ENCODE data around the gene GDPD4.

Gene GDPD4

DNA sequence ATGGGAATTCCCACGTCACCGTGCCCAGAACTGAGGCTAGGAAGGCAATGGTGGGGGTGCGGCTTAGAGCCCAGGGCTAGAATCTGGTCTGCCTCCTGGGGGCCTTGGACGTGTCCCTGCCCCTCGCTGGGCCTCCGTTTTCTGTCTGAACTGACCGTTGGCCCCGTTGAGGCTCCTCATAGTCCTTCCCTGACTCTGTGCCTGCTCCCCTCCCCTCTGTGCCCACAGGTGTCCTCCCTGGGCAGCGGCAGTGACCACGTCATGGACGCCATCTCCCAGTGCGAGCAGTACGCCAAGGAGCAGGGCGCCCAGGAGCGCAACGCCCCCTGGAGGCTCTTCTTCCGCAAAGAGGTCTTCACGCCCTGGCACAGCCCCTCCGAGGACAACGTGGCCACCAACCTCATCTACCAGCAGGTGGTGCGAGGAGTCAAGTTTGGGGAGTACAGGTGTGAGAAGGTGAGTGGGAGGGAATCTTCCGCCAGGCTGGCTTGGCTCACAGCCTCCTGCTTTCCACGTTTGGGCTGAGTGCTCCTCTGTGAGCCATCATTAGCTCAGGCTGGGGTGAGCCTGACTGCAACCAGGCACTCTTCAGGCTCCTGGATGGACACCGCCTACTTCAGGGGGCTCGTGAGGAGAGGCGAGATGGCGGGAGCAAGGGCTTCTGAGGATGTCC, 109.5 kb downstream of the GDPD4 start:
- DNase-seq (ENCODE audit: low read depth) = peak; percentile 11

DNA sequence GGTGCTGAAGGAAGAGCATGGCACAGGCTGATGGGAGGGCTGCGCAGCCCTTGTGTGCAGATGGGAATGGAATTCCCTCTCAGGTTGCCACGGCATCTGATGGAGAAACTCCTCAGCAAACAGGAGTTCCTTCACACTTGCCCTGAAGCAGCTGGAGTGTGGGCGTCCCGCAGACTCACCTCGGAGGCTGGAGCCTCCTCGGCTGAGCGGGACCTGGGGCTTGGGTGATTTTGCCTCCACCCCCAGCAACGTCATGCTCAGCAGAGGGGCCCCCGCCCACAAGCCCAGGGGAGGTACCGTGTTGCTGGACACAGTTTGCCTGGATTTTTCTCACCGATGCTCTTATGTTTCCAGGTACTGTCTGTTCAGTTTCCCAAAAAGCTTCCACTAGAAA, 110.1 kb downstream of the GDPD4 start:
- no peak for DNase-seq (ENCODE audit: low read depth)

DNA sequence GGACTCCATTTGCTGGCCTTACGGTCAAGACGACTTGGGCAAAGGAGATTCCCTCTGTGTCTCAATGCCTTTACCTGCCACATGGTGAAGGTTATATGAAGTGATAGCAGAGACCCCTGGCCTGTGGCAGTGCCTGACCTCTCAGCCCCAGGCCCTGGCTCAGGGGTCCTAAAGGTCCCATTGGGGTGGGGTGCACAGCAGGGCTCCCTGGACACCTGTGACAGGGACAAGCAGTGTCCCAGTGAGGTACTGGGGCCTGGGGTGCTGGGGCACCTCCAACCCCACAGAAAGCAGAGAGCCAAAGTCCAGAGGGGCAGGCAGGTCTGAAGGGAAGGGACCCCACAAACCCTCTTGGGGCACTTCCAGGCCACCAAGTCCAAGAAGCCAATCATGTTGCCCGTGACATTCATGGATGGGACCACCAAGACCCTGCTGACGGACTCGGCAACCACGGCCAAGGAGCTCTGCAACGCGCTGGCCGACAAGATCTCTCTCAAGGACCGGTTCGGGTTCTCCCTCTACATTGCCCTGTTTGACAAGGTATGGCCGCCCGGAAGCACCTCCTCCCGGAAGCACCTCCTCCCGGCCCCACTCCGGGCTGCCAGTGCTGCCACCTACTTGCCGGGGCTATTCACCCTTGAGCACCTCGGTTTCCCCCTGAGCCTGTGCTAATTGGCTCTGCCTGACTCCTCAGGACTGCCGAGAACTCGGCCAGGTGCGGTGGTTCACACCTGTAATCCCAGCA, 111.0 kb downstream of the GDPD4 start:
- DNase-seq (ENCODE audit: low read depth) = no peak

DNA sequence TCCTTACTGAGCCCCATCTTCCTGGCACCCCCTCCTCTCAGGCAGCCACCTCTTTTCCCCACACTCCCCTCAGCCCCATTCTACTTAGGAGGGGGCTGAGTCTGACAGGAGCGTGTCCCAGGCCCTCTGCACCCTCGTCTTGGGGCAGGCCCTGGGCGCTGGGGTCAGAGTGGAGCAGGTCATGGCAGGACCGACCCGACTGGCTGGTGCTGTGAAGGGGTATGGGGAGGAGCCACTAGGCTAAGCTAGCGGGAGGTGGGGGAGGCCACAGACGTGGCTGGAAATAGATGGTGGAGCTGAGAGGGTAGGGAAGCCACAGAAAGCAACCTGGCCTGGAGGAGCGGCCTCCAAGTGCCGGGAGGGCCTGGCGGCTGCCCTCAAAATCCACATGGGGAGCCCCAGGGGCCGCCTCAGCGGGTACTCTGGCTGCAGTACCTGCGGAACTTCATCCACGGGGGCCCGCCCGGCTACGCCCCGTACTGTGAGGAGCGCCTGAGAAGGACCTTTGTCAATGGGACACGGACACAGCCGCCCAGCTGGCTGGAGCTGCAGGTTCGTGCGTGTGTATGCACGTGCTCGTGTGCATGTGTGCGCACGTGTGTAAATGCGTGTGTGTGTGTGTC, 111.8 kb downstream of the GDPD4 start:
- DNase-seq (ENCODE audit: low read depth) = no peak

DNA sequence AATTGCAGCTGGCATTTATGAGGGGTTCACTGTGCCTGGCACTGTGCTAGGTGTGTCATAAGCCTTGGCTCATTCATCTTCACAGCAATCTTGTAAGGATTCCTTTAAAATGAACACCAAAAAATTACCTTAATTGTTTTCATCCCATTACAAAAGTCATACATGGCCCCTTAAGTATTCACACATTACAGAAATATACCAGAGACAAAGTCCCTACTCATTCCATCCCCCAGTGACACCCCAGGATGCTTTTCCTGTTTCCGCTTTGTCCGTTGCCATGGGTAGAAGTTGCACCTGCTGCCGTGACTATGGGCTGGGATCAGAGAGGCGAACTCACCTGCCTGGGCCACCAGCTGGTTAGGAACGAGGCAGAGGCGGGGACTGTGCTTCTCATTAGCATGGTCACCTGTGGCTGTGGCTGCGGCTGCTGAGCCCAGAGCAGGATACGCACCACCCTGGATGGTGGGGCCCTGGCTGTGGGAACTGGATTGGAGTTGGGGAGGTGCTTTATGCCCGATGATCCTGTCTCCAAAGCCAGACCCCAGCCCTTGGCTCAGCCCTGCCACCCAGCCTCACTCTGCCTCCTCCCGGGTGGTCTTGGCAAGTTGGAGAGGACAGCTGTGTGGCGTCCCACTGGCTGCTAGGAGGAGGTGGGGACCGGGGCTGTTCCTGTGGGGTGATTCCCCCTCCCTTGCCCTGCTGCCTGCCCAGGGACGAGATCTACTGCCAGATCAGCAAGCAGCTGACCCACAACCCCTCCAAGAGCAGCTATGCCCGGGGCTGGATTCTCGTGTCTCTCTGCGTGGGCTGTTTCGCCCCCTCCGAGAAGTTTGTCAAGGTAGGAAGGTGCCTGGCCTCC, 112.6 kb downstream of the GDPD4 start:
- no peak for DNase-seq (ENCODE audit: low read depth)

DNA sequence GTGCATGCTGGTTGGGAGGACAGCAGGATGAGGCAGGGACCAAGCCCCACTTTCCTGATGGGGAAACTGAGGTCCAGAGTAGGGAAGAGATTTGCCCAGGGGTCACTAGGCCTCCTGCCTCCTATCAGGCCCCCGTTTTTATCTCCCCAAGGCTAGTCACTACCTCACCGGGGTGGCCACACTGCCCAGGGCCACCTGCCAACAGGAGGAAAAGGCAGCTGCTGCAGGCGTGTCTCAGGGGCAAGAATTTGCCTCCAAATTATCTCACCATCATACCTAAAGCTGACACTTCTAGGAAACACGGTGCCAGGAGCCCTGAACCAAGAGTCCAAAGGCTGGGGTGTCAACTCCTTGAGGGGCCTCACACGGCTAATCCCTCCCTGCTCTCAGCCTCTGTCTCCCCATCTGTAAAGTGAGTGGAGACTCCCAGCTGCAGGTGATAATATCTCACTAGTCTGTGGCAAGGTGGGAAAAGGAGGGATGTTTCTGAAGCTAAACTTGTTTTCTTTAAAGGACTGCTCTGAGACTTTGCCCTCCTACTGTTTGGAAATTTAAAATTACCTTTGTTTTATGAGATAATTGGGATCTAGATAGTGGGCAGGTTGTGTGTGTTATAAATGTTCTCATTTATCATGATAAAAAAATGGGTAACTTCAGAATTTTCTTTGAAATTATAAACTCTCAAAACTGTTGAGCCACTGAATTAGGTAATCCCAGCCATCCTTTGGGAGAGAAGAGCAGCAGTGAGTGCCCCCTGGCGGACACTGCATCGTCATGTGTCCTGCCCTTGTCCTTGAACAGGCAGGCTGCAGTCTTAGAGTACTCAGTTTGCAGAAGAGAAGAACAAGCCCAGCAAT, 113.5 kb downstream of the GDPD4 start:
- DNase-seq (ENCODE audit: low read depth) = peak; percentile 30

DNA sequence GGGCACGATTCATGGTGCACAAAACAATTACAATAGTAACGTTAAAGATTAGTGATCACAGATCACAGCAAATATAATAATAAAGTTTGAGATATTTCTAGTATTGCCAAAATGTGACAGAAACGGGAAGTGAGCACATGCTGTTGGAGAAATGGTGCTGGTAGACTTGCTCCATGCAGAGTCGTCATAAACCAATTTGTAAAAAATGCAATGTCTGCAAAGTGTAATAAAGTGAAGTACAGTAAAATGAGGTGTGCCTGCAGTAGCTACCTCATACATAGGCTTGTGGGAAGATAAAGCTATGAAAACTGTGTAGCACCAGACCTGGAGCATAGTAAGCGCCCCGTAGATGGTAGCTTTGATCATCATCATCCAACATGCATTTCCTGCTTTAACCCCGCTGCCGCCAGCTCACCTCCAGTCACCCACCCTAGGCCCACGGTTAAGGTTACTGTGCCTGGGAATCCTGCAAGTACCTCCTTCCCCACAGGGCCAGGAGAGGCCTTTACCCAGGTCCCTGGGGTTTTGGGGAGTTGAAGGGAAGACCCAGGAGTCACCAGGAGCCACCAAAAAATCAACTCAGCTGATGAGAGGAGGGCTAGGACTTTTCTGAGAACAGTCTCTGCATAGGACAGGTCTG, 114.3 kb downstream of the GDPD4 start:
- DNase-seq (ENCODE audit: low read depth) = no peak

DNA sequence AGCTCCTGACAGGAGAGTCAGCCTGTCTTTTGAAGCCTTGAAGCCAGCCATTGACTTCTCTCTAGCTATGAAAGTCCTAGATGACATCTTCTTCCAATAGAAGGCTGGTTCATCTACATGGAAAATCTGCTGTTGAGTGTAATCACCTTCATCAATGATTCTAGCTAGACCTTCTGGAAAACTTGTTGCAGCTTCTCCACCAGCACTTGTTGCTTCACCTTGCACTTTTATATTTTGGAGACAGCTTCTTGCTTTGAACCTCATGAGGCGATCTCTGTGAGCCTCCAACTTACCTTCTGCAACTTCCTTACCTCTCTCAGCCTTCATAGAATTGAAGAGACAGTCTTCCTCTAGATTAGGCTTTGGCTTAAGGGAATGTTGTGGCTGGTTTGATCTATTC, 115.2 kb downstream of the GDPD4 start:
- DNase-seq (ENCODE audit: low read depth) = no peak

DNA sequence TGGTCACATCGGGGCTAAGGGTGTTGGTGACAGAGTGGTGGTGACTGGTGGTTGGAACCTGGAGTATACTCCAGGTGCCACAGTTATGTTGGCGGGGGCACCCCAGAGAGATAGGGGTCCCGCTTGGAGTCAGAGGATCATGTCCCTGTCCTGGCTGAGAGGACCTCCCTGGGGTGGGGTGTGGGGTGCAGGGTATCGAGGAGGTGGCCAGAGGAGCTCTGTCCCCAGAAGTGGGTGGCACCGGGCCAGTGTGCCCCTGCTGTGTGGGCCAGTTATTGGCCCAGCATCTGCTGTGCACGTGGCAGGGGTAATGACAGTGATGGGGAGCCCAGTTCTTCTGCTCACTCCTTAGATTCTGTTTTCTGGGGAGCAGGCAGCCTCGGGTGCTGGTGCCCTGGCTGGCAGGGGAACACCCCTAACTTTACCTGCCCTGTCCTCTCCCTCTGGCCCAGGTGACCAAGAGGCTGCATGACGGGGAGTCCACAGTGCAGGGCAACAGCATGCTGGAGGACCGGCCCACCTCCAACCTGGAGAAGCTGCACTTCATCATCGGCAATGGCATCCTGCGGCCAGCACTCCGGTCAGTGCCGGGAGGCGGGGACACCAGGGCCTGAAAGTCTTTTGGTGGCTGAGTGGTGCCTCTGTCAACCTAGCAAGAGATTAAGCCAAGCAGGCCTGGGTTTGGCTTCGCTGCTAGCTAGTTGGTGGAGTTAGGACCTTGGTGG, 117.2 kb downstream of the GDPD4 start:
- no peak for DNase-seq (ENCODE audit: low read depth)

DNA sequence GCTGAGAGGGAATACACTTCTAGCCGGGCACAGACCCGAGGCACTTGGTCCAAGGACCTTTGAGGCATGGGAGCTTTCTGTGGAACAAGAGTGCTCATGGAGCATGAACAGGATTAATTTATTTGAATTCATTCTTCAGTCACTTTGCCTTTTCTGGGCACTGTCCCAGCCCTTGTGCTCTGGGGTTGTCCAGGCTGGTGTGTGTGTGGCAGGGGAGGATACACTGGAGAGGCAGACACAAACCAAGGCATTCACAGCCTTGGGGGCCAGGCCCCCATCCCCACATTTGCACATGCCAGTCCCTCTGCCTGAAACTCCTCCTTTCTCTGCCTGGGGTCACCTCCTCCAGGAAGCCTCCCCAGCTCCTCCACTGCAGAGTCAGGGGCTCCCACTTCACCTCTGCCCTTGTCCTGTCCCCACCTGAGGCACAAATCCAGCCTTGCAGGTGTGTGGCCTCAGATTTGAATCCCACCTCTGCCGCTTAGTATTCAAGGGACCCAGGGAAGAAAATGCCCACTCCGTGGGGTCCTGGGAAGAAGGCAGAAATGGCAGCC, 118.0 kb downstream of the GDPD4 start:
- no peak for DNase-seq (ENCODE audit: low read depth)

DNA sequence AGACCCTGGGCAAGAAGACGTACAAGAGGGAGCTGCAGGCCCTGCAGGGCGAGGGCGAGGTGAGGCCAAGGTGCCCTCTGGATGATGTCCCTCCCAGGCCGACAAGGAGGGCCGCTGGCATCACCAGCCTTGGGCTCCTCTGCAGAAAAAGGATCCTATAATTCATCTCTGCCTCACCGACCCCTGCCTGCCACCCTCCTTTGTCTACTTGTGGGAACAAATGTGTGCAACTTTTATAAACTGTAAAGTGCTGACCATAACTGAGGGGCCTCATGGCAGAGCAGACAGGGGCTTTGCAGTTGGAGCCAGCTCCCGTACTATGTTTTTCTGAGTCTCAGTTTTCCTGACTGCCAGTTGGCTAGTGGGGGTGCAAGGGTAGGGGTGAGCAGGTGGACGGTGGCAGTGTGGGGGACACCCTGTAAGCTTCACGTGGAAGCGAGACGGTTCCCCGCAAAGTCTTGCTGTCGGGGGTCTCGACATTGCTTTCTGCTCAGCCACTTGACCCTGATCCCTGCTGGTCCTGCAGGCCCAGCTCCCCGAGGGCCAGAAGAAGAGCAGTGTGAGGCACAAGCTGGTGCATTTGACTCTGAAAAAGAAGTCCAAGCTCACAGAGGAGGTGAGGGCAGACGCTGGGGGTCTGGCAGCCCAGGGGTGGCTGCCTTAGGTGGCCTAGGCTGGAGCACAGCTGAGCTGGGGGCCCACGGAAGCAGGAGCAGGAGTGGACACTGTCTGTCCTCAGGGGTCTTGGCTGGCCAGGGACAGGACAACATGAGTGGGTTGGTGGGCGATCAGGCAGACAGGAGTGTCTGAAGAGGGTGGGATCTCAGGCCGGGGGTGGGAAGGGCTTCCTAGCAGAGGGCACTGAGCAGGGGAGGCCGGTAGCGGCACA, 118.7 kb downstream of the GDPD4 start:
- DNase-seq (ENCODE audit: low read depth) = no peak

DNA sequence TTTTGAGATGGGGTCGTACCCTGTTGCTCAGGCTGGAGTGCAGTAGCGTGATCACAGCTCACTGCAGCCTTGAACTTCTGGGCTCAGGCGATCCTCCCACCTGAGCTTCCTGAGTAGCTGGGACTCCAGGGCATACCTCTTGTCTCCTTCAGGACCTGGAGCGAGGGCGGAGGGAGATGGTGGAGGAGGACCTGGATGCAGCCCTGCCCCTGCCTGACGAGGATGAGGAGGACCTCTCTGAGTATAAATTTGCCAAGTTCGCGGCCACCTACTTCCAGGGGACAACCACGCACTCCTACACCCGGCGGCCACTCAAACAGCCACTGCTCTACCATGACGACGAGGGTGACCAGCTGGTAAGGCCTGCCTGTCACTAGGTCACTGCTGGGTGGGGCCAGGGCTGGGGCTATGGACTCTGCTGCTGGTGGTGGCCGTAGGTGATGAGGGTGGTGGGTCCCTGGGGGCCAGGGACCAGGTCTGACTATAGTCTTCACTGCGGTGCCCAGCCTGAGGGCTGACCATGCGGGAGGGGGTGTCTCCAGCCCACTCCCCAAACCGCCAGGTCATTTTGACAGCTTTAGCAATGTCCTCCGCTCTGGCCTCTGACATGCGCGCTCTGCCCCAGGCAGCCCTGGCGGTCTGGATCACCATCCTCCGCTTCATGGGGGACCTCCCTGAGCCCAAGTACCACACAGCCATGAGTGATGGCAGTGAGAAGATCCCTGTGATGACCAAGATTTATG, 119.5 kb downstream of the GDPD4 start:
- DNase-seq (ENCODE audit: low read depth) = no peak

DNA sequence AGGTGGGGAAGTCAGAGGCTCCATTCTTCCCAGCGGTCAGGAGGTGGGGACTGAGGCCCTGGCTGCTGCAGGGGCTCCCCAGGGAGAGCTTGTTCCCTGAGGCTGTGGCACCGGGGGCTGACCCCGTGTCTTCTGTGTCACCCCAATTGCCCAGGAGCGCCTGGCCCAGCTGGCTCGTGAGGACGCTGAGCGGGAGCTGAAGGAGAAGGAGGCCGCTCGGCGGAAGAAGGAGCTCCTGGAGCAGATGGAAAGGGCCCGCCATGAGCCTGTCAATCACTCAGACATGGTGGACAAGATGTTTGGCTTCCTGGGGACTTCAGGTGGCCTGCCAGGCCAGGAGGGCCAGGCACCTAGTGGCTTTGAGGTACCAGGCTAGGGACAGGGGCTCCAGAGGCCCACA, 120.3 kb downstream of the GDPD4 start:
- no peak for DNase-seq (ENCODE audit: low read depth)

DNA sequence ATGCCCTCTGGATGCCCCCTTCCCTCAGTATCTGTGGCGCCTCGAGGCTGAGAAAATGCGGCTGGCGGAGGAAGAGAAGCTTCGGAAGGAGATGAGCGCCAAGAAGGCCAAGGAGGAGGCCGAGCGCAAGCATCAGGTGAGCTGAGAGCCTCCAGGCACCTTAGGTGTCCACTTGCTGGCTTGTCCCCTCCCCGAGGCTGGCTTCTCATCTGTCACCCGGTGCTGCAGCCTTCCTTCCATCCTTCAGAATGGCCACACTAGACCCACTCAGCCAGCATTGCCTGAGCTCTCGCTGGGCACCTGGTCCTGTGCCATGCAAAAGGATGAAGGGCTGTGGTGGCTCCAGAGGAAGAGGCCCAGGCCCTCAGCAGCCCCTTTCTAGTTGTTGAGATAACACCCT, 121.1 kb downstream of the GDPD4 start:
- DNase-seq (ENCODE audit: low read depth) = no peak

DNA sequence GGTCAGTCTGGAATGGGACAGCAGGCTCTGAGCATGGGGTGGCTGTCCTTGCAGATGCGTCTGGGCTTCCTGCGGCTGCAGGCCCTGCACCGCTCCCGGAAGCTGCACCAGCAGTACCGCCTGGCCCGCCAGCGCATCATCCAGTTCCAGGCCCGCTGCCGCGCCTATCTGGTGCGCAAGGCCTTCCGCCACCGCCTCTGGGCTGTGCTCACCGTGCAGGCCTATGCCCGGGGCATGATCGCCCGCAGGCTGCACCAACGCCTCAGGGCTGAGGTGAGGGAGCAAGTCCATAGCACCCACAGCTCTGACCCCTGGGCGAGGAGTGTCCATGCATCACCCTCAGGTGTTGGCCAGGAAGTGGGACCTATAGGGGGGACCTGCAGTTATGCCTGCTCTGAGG, 121.8 kb downstream of the GDPD4 start:
- DNase-seq (ENCODE audit: low read depth) = no peak

DNA sequence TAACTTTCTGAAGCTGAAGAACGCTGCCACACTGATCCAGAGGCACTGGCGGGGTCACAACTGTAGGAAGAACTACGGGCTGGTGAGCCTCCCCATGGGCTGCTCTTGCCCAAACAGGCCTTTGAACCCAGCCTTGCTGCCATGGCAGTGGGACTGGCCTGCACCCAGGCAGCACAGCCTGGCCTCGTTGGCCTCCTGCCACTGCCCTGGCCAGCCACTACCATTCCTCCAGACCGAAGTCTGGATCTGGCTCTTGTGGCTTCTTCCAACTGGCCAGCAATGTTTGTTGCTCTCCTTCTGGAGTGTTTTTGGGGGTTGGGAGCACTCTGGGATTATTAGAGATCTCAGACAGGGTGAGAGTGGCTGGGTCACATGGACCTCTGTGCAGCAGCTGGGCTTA, 122.4 kb downstream of the GDPD4 start:
- no peak for DNase-seq (ENCODE audit: low read depth)

DNA sequence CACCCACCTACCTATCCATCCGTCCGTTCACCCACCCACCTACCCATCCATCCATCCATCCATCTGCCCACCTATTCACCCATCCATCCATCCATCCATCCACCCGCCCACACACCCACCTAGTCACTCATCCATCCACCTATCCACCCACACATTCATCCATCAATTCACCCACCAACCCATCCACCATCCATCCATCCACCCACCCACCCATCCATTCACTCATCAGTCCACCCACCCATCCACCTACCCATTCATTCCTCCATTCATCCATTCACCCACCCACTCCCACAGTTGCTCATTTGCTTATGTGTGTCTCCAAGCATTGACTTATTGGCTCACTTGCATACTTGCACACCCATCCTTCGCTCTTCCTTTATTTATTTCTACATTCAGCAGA, 123.3 kb downstream of the GDPD4 start:
- no peak for DNase-seq (ENCODE audit: low read depth)

DNA sequence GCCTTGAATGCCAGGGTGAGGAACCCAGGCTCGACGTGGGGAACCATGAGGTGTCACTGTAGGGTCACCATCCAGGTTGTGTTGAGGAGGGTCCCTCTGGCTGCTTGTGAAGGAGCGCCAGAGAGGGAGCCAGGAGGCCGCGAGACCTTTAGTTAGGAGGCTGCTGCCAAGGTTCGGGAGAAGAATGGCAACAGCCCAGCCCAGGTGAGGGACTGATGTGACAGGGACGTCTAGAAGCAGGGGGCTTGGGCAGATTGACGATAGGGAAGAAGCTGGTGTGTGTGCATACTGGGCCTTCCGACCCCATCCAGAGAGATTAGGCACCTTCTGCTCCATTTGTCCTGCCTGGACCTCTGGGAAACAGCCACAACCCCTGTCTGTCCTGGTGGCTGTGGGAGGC, 124.5 kb downstream of the GDPD4 start:
- DNase-seq (ENCODE audit: low read depth) = no peak
